ENCODE results near the gene TRIM34. TPM values are rescaled to one million over a fixed set of nuclear protein-coding genes. Genes with fewer than 3 reads are reported as not detected.
"Not testable (repeated sequence)": the region's sequence is repeated elsewhere in the genome, so short reads cannot be mapped to it uniquely, and the experiment has no call there.

TRIM34 gene
- total RNA-seq, 1 donor from 2014 or later = 4.6 TPM

GRCh38 chr11:5596607-5597201, 28.1 kb upstream of the TRIM34 start, which contains the start of gene TRIM6:
Gene TRIM6, plus strand, starts transcription at chr11:5596637. Its CDS starts 261 bp downstream, at chr11:5596898.
- peak; percentile 49 for DNase-seq (ENCODE audit: low read depth)

GRCh38 chr11:5597953-5598352, 26.8 kb upstream of the TRIM34 start:
- no peaks in the 10 kb centered on the region for H3K27me3 Mint-ChIP-seq (ENCODE audit: low read depth, unreplicated experiment)
- Histone ChIP-seq H3K4me3 (ENCODE audit: insufficient read depth, low read depth, low read length) (peak overlapping the region; percentile 81), H3K36me3 (ENCODE audit: insufficient read depth, low read length) (no peaks in the 10 kb centered on the region), H3K9me3 (ENCODE audit: insufficient read depth, low read depth, low read length) (no peaks in the 10 kb centered on the region), H2AFZ (ENCODE audit: low read depth, low read length) (no peak overlapping the region), H3K27ac (ENCODE audit: low read depth, low read length) (peak overlapping the region; percentile 93), H3K9ac (ENCODE audit: low read length) (peak overlapping the region; percentile 90), H3K79me2 (ENCODE audit: insufficient read depth, low read length) (peaks cover 22% of the 10 kb centered on the region), H3K4me2 (ENCODE audit: low read length) (peak overlapping the region; percentile 93), H3K4me1 (ENCODE audit: insufficient read depth, low read length) (peaks cover 21% of the 10 kb centered on the region), H3K27me3 (ENCODE audit: insufficient read depth, low read length) (no peaks in the 10 kb centered on the region), H4K20me1 (ENCODE audit: insufficient read depth, low read length) (no peaks in the 10 kb centered on the region)
- FAIRE-seq = no peak
- DNase-seq (ENCODE audit: low read depth) = no peak
- peak overlapping the region; percentile 97 for H3K27ac Mint-ChIP-seq (ENCODE audit: unreplicated experiment)
- H3K4me1 Mint-ChIP-seq (ENCODE audit: low read depth, unreplicated experiment) = peaks cover 38% of the 10 kb centered on the region
- H3K9me3 Mint-ChIP-seq (ENCODE audit: unreplicated experiment) = no peaks in the 10 kb centered on the region
- TF ChIP-seq EZH2 (IDR thresholded peaks at IDR 0.05; ENCODE audit: insufficient read depth, low read length) (no peak), CTCF (IDR thresholded peaks at IDR 0.05; ENCODE audit: insufficient read depth, low read depth, low read length) (no peak)
- H3K4me3 Mint-ChIP-seq (ENCODE audit: unreplicated experiment) = peak overlapping the region; percentile 96
- H3K36me3 Mint-ChIP-seq (ENCODE audit: low read depth, unreplicated experiment) = no peaks in the 10 kb centered on the region

More at GRCh38 chr11:5596607-5597201, 28.1 kb upstream of the TRIM34 start, which contains the start of gene TRIM6:
- H3K9me3 ChIP-seq (ENCODE audit: insufficient read depth, low read depth, low read length) = no peaks in the 10 kb centered on the region
- Mint-ChIP-seq H3K9me3 (ENCODE audit: unreplicated experiment) (no peaks in the 10 kb centered on the region), H3K4me1 (ENCODE audit: low read depth, unreplicated experiment) (peaks cover 32% of the 10 kb centered on the region), H3K4me3 (ENCODE audit: unreplicated experiment) (peak within 1 kb of the TSS; percentile 96), H3K27ac (ENCODE audit: unreplicated experiment) (peak within 1 kb of the TSS; percentile 97), H3K36me3 (ENCODE audit: low read depth, unreplicated experiment) (no peaks in the 10 kb centered on the region), H3K27me3 (ENCODE audit: low read depth, unreplicated experiment) (no peaks in the 10 kb centered on the region)
- H4K20me1 ChIP-seq (ENCODE audit: insufficient read depth, low read length) = no peaks in the 10 kb centered on the region
- peak within 1 kb of the TSS; percentile 93 for H3K27ac ChIP-seq (ENCODE audit: low read depth, low read length)
- peaks cover 19% of the 10 kb centered on the region for H3K79me2 ChIP-seq (ENCODE audit: insufficient read depth, low read length)
- TF ChIP-seq EZH2 (IDR thresholded peaks at IDR 0.05; ENCODE audit: insufficient read depth, low read length) = no peak
- no peak for TF ChIP-seq CTCF (IDR thresholded peaks at IDR 0.05; ENCODE audit: insufficient read depth, low read depth, low read length)
- H3K4me3 ChIP-seq (ENCODE audit: insufficient read depth, low read depth, low read length) = peak within 1 kb of the TSS; percentile 81
- H3K4me2 ChIP-seq (ENCODE audit: low read length) = peak within 1 kb of the TSS; percentile 93
- no peaks in the 10 kb centered on the region for H3K36me3 ChIP-seq (ENCODE audit: insufficient read depth, low read length)
- no peaks in the 10 kb centered on the region for H3K27me3 ChIP-seq (ENCODE audit: insufficient read depth, low read length)
- H2AFZ ChIP-seq (ENCODE audit: low read depth, low read length) = peak within 1 kb of the TSS; percentile 87
- H3K4me1 ChIP-seq (ENCODE audit: insufficient read depth, low read length) = peaks cover 16% of the 10 kb centered on the region
- peak within 1 kb of the TSS; percentile 90 for H3K9ac ChIP-seq (ENCODE audit: low read length)
- FAIRE-seq = no peak

- peaks cover 27% of the 10 kb centered on the region for H3K4me1 ChIP-seq (ENCODE audit: insufficient read depth, low read length)
- no peaks in the 10 kb centered on the region for H4K20me1 ChIP-seq (ENCODE audit: insufficient read depth, low read length)
- H3K27me3 ChIP-seq (ENCODE audit: insufficient read depth, low read length) = no peaks in the 10 kb centered on the region
- H3K27ac ChIP-seq (ENCODE audit: low read depth, low read length) = peak overlapping the region; percentile 64
- Mint-ChIP-seq H3K9me3 (ENCODE audit: unreplicated experiment) (no peaks in the 10 kb centered on the region), H3K4me1 (ENCODE audit: low read depth, unreplicated experiment) (peaks cover 40% of the 10 kb centered on the region), H3K27me3 (ENCODE audit: low read depth, unreplicated experiment) (no peaks in the 10 kb centered on the region), H3K36me3 (ENCODE audit: low read depth, unreplicated experiment) (peaks cover 3% of the 10 kb centered on the region), H3K27ac (ENCODE audit: unreplicated experiment) (peak overlapping the region; percentile 26), H3K4me3 (ENCODE audit: unreplicated experiment) (peak overlapping the region; percentile 34)
- H3K79me2 ChIP-seq (ENCODE audit: insufficient read depth, low read length) = peaks cover 22% of the 10 kb centered on the region
- peak overlapping the region; percentile 52 for H2AFZ ChIP-seq (ENCODE audit: low read depth, low read length)
- DNase-seq (ENCODE audit: low read depth) (peak; percentile 79), FAIRE-seq (peak; percentile 32)
- H3K9me3 ChIP-seq (ENCODE audit: insufficient read depth, low read depth, low read length) = no peaks in the 10 kb centered on the region
- H3K4me3 ChIP-seq (ENCODE audit: insufficient read depth, low read depth, low read length) = no peak overlapping the region
- H3K36me3 ChIP-seq (ENCODE audit: insufficient read depth, low read length) = peaks cover 4% of the 10 kb centered on the region
- TF ChIP-seq EZH2 (IDR thresholded peaks at IDR 0.05; ENCODE audit: insufficient read depth, low read length) (no peak), CTCF (IDR thresholded peaks at IDR 0.05; ENCODE audit: insufficient read depth, low read depth, low read length) (peak; percentile 95)
- peak overlapping the region; percentile 38 for H3K4me2 ChIP-seq (ENCODE audit: low read length)
- peak overlapping the region; percentile 51 for H3K9ac ChIP-seq (ENCODE audit: low read length)
Measured at GRCh38 chr11:5600374-5600851, 24.4 kb upstream of the TRIM34 start.

GRCh38 chr11:5602791-5603190, 22.0 kb upstream of the TRIM34 start:
- not testable (repeated sequence) for H2AFZ ChIP-seq (ENCODE audit: low read depth, low read length); H3K4me3 ChIP-seq (ENCODE audit: insufficient read depth, low read depth, low read length); H3K27me3 Mint-ChIP-seq (ENCODE audit: low read depth, unreplicated experiment); H3K27me3 ChIP-seq (ENCODE audit: insufficient read depth, low read length); H3K36me3 Mint-ChIP-seq (ENCODE audit: low read depth, unreplicated experiment); H3K9me3 ChIP-seq (ENCODE audit: insufficient read depth, low read depth, low read length); FAIRE-seq; H3K9me3 Mint-ChIP-seq (ENCODE audit: unreplicated experiment); H3K36me3 ChIP-seq (ENCODE audit: insufficient read depth, low read length); H4K20me1 ChIP-seq (ENCODE audit: insufficient read depth, low read length)
- Histone ChIP-seq H3K4me2 (ENCODE audit: low read length) (peak overlapping the region; percentile 35), H3K9ac (ENCODE audit: low read length) (peak overlapping the region; percentile 57), H3K27ac (ENCODE audit: low read depth, low read length) (peak overlapping the region; percentile 40), H3K79me2 (ENCODE audit: insufficient read depth, low read length) (peaks cover 20% of the 10 kb centered on the region), H3K4me1 (ENCODE audit: insufficient read depth, low read length) (peaks cover 35% of the 10 kb centered on the region)
- Mint-ChIP-seq H3K27ac (ENCODE audit: unreplicated experiment) (peak overlapping the region; percentile 16), H3K4me1 (ENCODE audit: low read depth, unreplicated experiment) (peaks cover 43% of the 10 kb centered on the region), H3K4me3 (ENCODE audit: unreplicated experiment) (peak overlapping the region; percentile 23)
- DNase-seq (ENCODE audit: low read depth) = peak; percentile 42

Data from astrocyte (in vitro differentiated cells and primary cell).